B cell (primary cell): ENCODE results near the gene APPBP2. TPM values are rescaled to one million over a fixed set of nuclear protein-coding genes. Genes with fewer than 3 reads are reported as not detected.

ENCODE experiments used
- ATAC-seq: fragments of 200-7000 bp; cut with Tn5 transposase; one replicate; pipeline ENCODE4 v1.10.0; 2021; ENCODE audit warnings: low read depth, mild to moderate bottlenecking, moderate number of reproducible peaks, moderate library complexity
- CTCF ChIA-PET: fragments of 350-600 bp; sonication (Branson Sonifier 250); formaldehyde crosslinking; loops from one replicate; lab custom pipeline; 2021; ENCODE audit warnings: antibody characterized with exemption, inconsistent platforms; lab: Charles Lee
- POLR2A ChIA-PET: fragments of 350-600 bp; sonication (Branson Sonifier 250); formaldehyde crosslinking; loops from one replicate; lab custom pipeline; 2021; ENCODE audit warnings: antibody characterized with exemption; lab: Charles Lee
- DNase-seq: peaks from one replicate; pipeline ENCODE4 v3.0.0; 2013
- H2AFZ ChIP-seq: 2 replicates; pipeline ENCODE4 v1.6.1; 2012; ENCODE audit warnings: mild to moderate bottlenecking, low read depth, low read length; ENCODE audit not compliant: insufficient read depth, poor library complexity, severe bottlenecking
- H3K27ac ChIP-seq, 2 donors: 1 replicate in 1 of 2; 2 replicates in 1 of 2; pipeline ENCODE4 v1.5.1; 2012 to 2013; ENCODE audit warnings: low read length in 2 of 2, mild to moderate bottlenecking in 2 of 2, moderate library complexity in 1 of 2
- H3K27me3 ChIP-seq, 4 experiments: fragments of 200-600 bp in 1 of 4; sonication (generic) in 1 of 4; replicated peaks in 1 of 4; 1 replicate in 2 of 4; 2 replicates in 2 of 4; pipeline versions ENCODE4 v1.6.1 to v1.7.0; 2013 to 2016; ENCODE audit warnings: low read length in 3 of 4, mild to moderate bottlenecking in 2 of 4, mixed read lengths in 1 of 4, moderate library complexity in 1 of 4; ENCODE audit not compliant: insufficient read depth in 4 of 4, control insufficient read depth in 3 of 4; ENCODE audit errors: control extremely low read depth in 1 of 4
- H3K36me3 ChIP-seq, 2 experiments: replicated peaks in 1 of 2; 1 replicate in 1 of 2; 2 replicates in 1 of 2; pipeline versions ENCODE4 v1.6.1 to v1.7.1; 2013; ENCODE audit warnings: low read length in 1 of 2; ENCODE audit not compliant: insufficient read depth in 2 of 2, control insufficient read depth in 1 of 2; ENCODE audit errors: control extremely low read depth in 1 of 2, extremely low read depth in 1 of 2
- H3K4me1 ChIP-seq, 2 donors: fragments of 200-600 bp in 1 of 2; sonication (generic) in 1 of 2; 1 replicate in 1 of 2; 2 replicates in 1 of 2; pipeline versions ENCODE4 v1.5.1 to v1.6.1; 2013 to 2017; ENCODE audit warnings: low read length in 2 of 2; ENCODE audit not compliant: control insufficient read depth in 2 of 2, insufficient read depth in 2 of 2
- H3K4me2 ChIP-seq: replicated peaks from 2 replicates; pipeline ENCODE3; 2012; ENCODE audit warnings: mild to moderate bottlenecking, low read depth, low read length; ENCODE audit not compliant: poor library complexity, severe bottlenecking
- H3K4me3 ChIP-seq, 5 experiments: fragments of 200-600 bp in 1 of 5; sonication (generic) in 1 of 5; 1 replicate in 3 of 5; 2 replicates in 2 of 5; pipeline versions ENCODE4 v1.5.1 to v1.7.0; 2011 to 2016; ENCODE audit warnings: low read length in 4 of 5, mild to moderate bottlenecking in 4 of 5, low read depth in 2 of 5, control low read depth in 1 of 5, moderate library complexity in 1 of 5; ENCODE audit not compliant: insufficient read depth in 1 of 5; ENCODE audit errors: control extremely low read depth in 1 of 5, extremely low read depth in 1 of 5
- H3K79me2 ChIP-seq: fragments of 200-600 bp; sonication (generic); one replicate; pipeline ENCODE4 v1.6.0; 2016; ENCODE audit warnings: low read length; ENCODE audit not compliant: control insufficient read depth, insufficient read depth
- H3K9ac ChIP-seq: fragments of 200-600 bp; sonication (generic); 2 replicates; pipeline ENCODE4 v1.6.1; 2017; ENCODE audit warnings: mild to moderate bottlenecking, low read length, moderate library complexity
- H3K9me3 ChIP-seq, 3 donors: one replicate each; pipeline versions ENCODE4 v1.6.1 to v1.7.1; 2013; ENCODE audit warnings: low read length in 2 of 3; ENCODE audit not compliant: control insufficient read depth in 2 of 3, insufficient read depth in 1 of 3; ENCODE audit errors: control extremely low read depth in 1 of 3
- H4K20me1 ChIP-seq: 2 replicates; pipeline ENCODE4 v1.6.0; 2012; ENCODE audit warnings: mild to moderate bottlenecking, low read length; ENCODE audit not compliant: insufficient read depth, control insufficient read depth, poor library complexity, severe bottlenecking
- H3K27ac Mint-ChIP-seq: one replicate; pipeline ENCODE4 v1.8.0; 2021; ENCODE audit warnings: mixed read lengths
- H3K27me3 Mint-ChIP-seq: one replicate; pipeline ENCODE4 v1.8.0; 2021; ENCODE audit warnings: mixed read lengths
- H3K4me1 Mint-ChIP-seq: one replicate; pipeline ENCODE4 v1.8.0; 2021; ENCODE audit warnings: mixed read lengths
- H3K4me3 Mint-ChIP-seq: one replicate; pipeline ENCODE4 v1.8.0; 2021; ENCODE audit warnings: mixed read lengths
- H3K9me3 Mint-ChIP-seq: one replicate; pipeline ENCODE4 v1.8.0; 2022; ENCODE audit warnings: mixed read lengths; ENCODE audit not compliant: insufficient read depth
- EZH2 ChIP-seq: IDR thresholded peaks from 2 replicates; pipeline ENCODE4 v1.6.1; 2012; ENCODE audit warnings: borderline replicate concordance, low read depth, mild to moderate bottlenecking, moderate library complexity, low read length; ENCODE audit not compliant: insufficient read depth, poor library complexity, severe bottlenecking
- WGBS: methylation state at CpG from one replicate; pipeline ENCODE4 v1.1.5; 2013; ENCODE audit warnings: missing lambda C conversion rate; ENCODE audit not compliant: insufficient coverage; 5-methylcytosine and 5-hydroxymethylcytosine counted together
- intact Hi-C: fragments of 100-400 bp; cut with micrococcal nuclease; formaldehyde crosslinking; loops from one replicate; pipeline ENCODE4 v1.10.0; 2022
- polyA plus RNA-seq: library from polyadenylated mRNA; depleted of rRNA; stranded (reverse); fragments of >200 nt; gene quantifications from 2 replicates; pipeline ENCODE4 v1.2.3, GENCODE V29; 2012
- total RNA-seq, 2 donors: library from RNA; stranded (reverse); fragments of 120-200 nt in 1 of 2; gene quantifications; 1 replicate in 1 of 2; 2 replicates in 1 of 2; pipeline versions ENCODE4 v1.2.3 to v1.2.4, GENCODE V29; 2013 to 2022
- TF ChIP-seq, protein P1 (sequence below): fragments of 200-600 bp; IDR thresholded peaks from one replicate; pipeline ENCODE4 v1.8.0; 2022; ENCODE audit warnings: antibody characterized with exemption, mild to moderate bottlenecking

APPBP2 gene
- total and polyA plus RNA-seq, 2 donors (not counting 1 experiment from before 2014, with no cell fraction given): 6.3 to 38.8 TPM

DNA sequence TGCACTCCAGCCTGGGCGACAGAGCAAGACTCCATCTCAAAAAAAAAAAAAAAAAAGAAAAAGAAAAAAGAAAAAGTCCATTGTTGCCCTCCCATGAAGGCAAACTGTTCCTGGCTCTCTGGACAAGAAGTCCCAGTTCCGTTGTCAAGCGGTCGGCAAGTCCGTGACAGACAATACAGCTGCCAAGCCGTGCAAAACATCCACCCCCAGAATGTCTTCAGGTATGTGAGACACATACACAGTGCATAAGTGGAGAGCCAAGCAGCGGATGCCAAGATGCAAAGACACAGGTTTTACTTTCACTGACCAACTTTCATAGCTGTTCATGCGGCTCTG lies 33.6 kb upstream of the APPBP2 start:
- POLR2A ChIA-PET: no interaction called here
- H3K27ac Mint-ChIP-seq: no peak overlapping the region
- peaks cover 1 to 52% (median 22%) of the 10 kb centered on the region in 3 donors for H3K9me3 ChIP-seq

DNA sequence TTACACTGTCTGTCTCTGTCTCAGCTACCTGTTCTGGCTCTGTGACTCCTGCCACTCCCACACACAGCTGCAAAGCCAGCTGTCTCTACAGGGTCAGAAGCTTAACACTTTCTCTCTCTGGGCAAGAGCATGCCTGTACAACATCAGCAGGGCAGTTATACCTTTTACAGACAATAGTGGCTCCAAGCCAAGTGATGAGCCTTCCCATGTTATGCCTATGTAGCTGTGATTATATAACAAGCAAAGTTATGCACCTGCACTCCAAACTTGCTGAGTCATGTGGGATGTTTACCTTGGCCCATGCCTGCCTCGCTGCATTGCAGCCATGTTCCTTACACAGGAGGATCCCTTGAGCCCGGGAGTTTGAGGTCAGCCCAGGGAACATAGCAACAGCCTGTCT lies 31.8 kb upstream of the APPBP2 start:
- Mint-ChIP-seq H3K9me3 (peaks cover 11% of the 10 kb centered on the region), H3K4me1 (no peaks in the 10 kb centered on the region), H3K4me3 (no peak overlapping the region), H3K27ac (no peak overlapping the region), H3K27me3 (no peaks in the 10 kb centered on the region)
- no peak for ATAC-seq
- intact Hi-C loops: no loop called here
- TF ChIP-seq, protein P1, sequence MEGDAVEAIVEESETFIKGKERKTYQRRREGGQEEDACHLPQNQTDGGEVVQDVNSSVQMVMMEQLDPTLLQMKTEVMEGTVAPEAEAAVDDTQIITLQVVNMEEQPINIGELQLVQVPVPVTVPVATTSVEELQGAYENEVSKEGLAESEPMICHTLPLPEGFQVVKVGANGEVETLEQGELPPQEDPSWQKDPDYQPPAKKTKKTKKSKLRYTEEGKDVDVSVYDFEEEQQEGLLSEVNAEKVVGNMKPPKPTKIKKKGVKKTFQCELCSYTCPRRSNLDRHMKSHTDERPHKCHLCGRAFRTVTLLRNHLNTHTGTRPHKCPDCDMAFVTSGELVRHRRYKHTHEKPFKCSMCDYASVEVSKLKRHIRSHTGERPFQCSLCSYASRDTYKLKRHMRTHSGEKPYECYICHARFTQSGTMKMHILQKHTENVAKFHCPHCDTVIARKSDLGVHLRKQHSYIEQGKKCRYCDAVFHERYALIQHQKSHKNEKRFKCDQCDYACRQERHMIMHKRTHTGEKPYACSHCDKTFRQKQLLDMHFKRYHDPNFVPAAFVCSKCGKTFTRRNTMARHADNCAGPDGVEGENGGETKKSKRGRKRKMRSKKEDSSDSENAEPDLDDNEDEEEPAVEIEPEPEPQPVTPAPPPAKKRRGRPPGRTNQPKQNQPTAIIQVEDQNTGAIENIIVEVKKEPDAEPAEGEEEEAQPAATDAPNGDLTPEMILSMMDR: no peak
- no peak for TF ChIP-seq EZH2
- Histone ChIP-seq H3K27me3 (no peaks in the 10 kb centered on the region), H3K4me2 (no peak overlapping the region), H3K27ac (no peak overlapping the region), H4K20me1 (no peaks in the 10 kb centered on the region), H3K4me3 (no peak overlapping the region), H3K4me1 (no peaks in the 10 kb centered on the region), H3K9me3 (peaks cover 1 to 68% (median 22%) of the 10 kb centered on the region in 3 donors), H2AFZ (no peak overlapping the region), H3K36me3 (no peaks in the 10 kb centered on the region), H3K79me2 (no peaks in the 10 kb centered on the region), H3K9ac (no peak overlapping the region)
- ChIA-PET CTCF (interaction anchor here (0.6 to 0.9 kb wide), 3 partner anchors 10 to 420 kb away, joined by 3 to 4 read pairs (median 4); no protein-coding TSS in a partner anchor), POLR2A (no interaction called here)
- no CpG with 5 or more reads among the region's 2 CpGs for WGBS
- DNase-seq: peak; percentile 25

More for the DNA sequence above, 33.6 kb upstream of the APPBP2 start:
- TF ChIP-seq EZH2: no peak
- TF ChIP-seq, protein P1: no peak
- H3K4me2 ChIP-seq: no peak overlapping the region
- H3K27ac ChIP-seq: no peak overlapping the region
- no peaks in the 10 kb centered on the region for H3K27me3 Mint-ChIP-seq
- 99% methylated on average over 7 of the region's 8 CpGs for WGBS
- DNase-seq (no peak), ATAC-seq (no peak)
- H3K4me1 Mint-ChIP-seq: no peaks in the 10 kb centered on the region
- H3K4me3 ChIP-seq: no peak overlapping the region
- H3K79me2 ChIP-seq: no peaks in the 10 kb centered on the region
- H3K27me3 ChIP-seq: no peaks in the 10 kb centered on the region
- no peaks in the 10 kb centered on the region for H3K36me3 ChIP-seq
- intact Hi-C loops: no loop called here
- CTCF ChIA-PET: interaction anchor here (0.5 to 2.6 kb wide), 3 partner anchors 10 to 337 kb away, joined by 3 to 14 read pairs (median 3); no protein-coding TSS in a partner anchor
- no peak overlapping the region for H2AFZ ChIP-seq
- peaks cover 11% of the 10 kb centered on the region for H3K9me3 Mint-ChIP-seq
- no peaks in the 10 kb centered on the region for H4K20me1 ChIP-seq
- no peaks in the 10 kb centered on the region for H3K4me1 ChIP-seq
- no peak overlapping the region for H3K4me3 Mint-ChIP-seq
- H3K9ac ChIP-seq: no peak overlapping the region
